Measurements from ENCODE around the gene DOK3. TPM values are rescaled to one million over a fixed set of nuclear protein-coding genes. Genes with fewer than 3 reads are reported as not detected.

Gene DOK3
- total and polyA plus RNA-seq, 2 experiments from 2014 or later: 2.2 to 11.1 TPM

GRCh38 chr5:177490311-177490991 lies 19.2 kb downstream of the DOK3 start:
- H3K4me3 ChIP-seq: no peak overlapping the region
- Mint-ChIP-seq H3K27ac (no peak overlapping the region), H3K36me3 (ENCODE audit: low read depth) (peaks cover 64% of the 10 kb centered on the region), H3K4me1 (peaks cover 29% of the 10 kb centered on the region), H3K4me3 (no peak overlapping the region), H3K9me3 (peaks cover 2% of the 10 kb centered on the region; the same call in 1 of the 3 replicates), H3K27me3 (ENCODE audit: insufficient read depth, low read depth, poor library complexity) (peaks cover 31% of the 10 kb centered on the region)
- peaks cover 14% of the 10 kb centered on the region for H3K36me3 ChIP-seq (ENCODE audit: insufficient read depth)
- H3F3A ChIP-seq (replicated peaks; ENCODE audit: low read depth): peaks cover 29% of the 10 kb centered on the region; the same call in 1 of the 2 replicates
- 0 out of 2 replicates have a peak, but pooled peaks cover 10% of the 10 kb centered on the region for H3K79me2 ChIP-seq (replicated peaks; ENCODE audit: insufficient read depth)
- no peaks in the 10 kb centered on the region; the same call in 1 of the 2 replicates for H4K20me1 ChIP-seq (replicated peaks; ENCODE audit: insufficient read depth)
- ATAC-seq (no peak), DNase-seq (ENCODE audit: low spot score) (no peak)
- no peaks in the 10 kb centered on the region for H3K9me2 ChIP-seq (ENCODE audit: insufficient read depth)
- no peak overlapping the region for H3K27ac ChIP-seq (ENCODE audit: low read depth)
- no peak overlapping the region for H3K4me2 ChIP-seq
- peaks cover 20% of the 10 kb centered on the region for H3K4me1 ChIP-seq (ENCODE audit: insufficient read depth)
- no peak overlapping the region for H2AFZ ChIP-seq
- H3K27me3 ChIP-seq (ENCODE audit: insufficient read depth): no peaks in the 10 kb centered on the region
- no peak for TF ChIP-seq CTCF (conservative IDR thresholded peaks at IDR 0.05; ENCODE audit: low read depth in 2 of 2)
- no peak for TF ChIP-seq NANOG (IDR thresholded peaks at IDR 0.05; ENCODE audit: borderline replicate concordance)
- TF ChIP-seq EZH2 (IDR thresholded peaks at IDR 0.05; ENCODE audit: low read depth, unreplicated experiment): no peak
- TF ChIP-seq ZNF114 (CRISPR knock-in tag; IDR thresholded peaks at IDR 0.05): no peak
- TF ChIP-seq EZH2phosphoT487 (IDR thresholded peaks at IDR 0.05; ENCODE audit: unreplicated experiment): no peak
- no peak for TF ChIP-seq ETS1 (IDR thresholded peaks at IDR 0.05)
- no peak for TF ChIP-seq ZNF331 (CRISPR knock-in tag; IDR thresholded peaks at IDR 0.05; ENCODE audit: low read depth)
- no peak for TF ChIP-seq CREB1 (CRISPR knock-in tag; IDR thresholded peaks at IDR 0.05; ENCODE audit: low read depth)
- no peak for TF ChIP-seq JUNB (IDR thresholded peaks at IDR 0.05; ENCODE audit: unreplicated experiment)
- TF ChIP-seq ZNF462 (CRISPR knock-in tag; IDR thresholded peaks at IDR 0.05): no peak
- no peak for TF ChIP-seq STAT1 (IDR thresholded peaks at IDR 0.05; ENCODE audit: unreplicated experiment)
- TF ChIP-seq REST (IDR thresholded peaks at IDR 0.05; ENCODE audit: unreplicated experiment): no peak
- TF ChIP-seq POLR2AphosphoS5 (IDR thresholded peaks at IDR 0.05; ENCODE audit: low read depth): no peak
